ENCODE measurements around the gene ALOX15. TPM values are rescaled to one million over a fixed set of nuclear protein-coding genes. Genes with fewer than 3 reads are reported as not detected.
"Not testable (repeated sequence)": the region's sequence is repeated elsewhere in the genome, so short reads cannot be mapped to it uniquely, and the experiment has no call there.

The ALOX15 gene
- total RNA-seq, result 1 to 10 TPM in 1 of 2 donors, under 1 TPM in 1; 0.15 to 4.8 TPM
- polyA plus RNA-seq (ENCODE audit: insufficient read length in 6 of 6), result 1 to 10 TPM; 2.8 to 4.6 (median 3.4) TPM
- long read RNA-seq, donor 1, partial matches to known transcripts, result 0 of 3 reads
- long read RNA-seq, donor 1, other reads (novel, unspliced or antisense), result 0 of 3 reads
- long read RNA-seq, donor 2, result 0 reads
- long read RNA-seq, donor 3, result 0 reads
- long read RNA-seq, donor 4, result 0 reads
- long read RNA-seq, donor 5, result 0 reads
- long read RNA-seq, donor 6, result 0 reads
- long read RNA-seq, donor 7, result 0 reads
- long read RNA-seq, donor 8, partial matches to known transcripts, result 0 of 1 reads
- long read RNA-seq, donor 8, other reads (novel, unspliced or antisense), result 0 of 1 reads
- long read RNA-seq, donor 9, result 0 reads
- long read RNA-seq, donor 10, partial matches to known transcripts, result 0 of 2 reads
- long read RNA-seq, donor 10, other reads (novel, unspliced or antisense), result 0 of 2 reads
- long read RNA-seq, donor 11, result 0 reads
- long read RNA-seq, donor 12, partial matches to known transcripts, result 0 of 3 reads
- long read RNA-seq, donor 12, other reads (novel, unspliced or antisense), result 0 of 3 reads

DNA sequence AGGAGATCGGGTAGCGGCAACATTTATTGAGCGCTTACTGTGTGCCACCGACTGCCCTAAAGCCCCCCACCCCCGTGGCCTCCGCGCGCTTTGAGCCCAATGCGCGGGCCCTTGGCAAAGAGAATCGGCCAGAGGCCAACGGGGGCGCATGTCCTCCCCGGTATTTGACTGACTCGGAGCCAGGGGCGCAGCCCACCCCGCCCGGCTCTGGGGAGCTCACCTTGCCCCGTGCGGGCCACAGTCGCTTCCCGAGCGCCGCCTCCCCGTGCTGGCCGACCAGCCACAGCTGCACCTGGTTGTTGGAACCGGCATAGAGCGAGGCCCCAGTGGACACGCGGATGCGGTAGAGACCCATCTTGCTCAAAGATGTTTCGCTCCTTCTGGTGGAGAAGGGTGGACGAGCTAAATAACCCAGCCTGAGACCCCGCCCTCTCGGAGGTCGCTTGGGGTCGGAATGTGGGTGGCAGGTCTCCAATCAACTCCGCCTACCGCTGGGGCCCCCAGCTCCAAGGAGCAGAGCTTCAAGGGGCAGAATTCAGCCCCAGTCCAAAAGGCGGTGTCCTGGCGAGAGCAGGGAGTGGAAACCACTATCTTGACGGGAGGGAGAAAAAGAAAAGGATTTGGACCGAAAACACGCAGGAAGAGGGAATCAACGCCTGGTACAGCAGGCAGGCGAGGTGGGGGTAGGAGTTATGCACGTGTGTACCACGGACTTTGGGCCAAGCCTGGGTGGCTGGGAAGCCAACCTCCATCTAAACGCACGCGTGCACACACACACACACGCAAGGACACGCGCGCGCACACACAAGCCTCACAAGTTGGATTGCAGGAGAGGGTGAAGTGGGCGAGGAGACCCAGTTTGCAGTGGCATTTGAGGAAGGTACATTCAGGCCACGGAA lies at the start of gene ALOX15:
Gene ALOX15 (minus strand): TSS at position 382 of the 899 bp plus-strand sequence. CDS start 27 bp downstream, at position 355.
- ATAC-seq (no peak), DNase-seq (peak in 1 of 4 donors; percentile 79)

DNA sequence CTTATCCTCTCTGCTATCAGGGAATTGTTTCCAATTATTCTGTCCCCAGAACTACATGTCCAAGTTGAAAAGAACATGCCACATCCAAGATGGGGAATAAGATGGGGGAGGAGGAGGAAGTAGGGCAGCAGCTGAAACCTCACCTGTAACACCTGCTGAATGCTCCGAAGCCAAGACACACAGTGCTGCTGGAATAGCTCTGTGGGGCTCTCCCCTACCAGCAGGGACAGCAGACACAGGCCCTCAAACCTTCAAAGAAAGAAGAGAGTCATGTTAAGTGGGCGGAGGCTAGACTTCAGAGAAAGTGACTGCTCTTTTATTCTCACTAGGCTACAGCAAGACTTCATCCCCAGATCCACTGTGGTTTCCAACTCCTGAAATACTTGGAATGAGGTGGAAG lies 49.3 kb upstream of the ALOX15 start:
- Histone ChIP-seq H3K9me3 (no peaks in the 10 kb centered on the region), H3K27me3 (no peaks in the 10 kb centered on the region), H3K4me1 (peaks cover 0 to 5% of the 10 kb centered on the region in 2 donors), H3K27ac (no peak overlapping the region), H3K36me3 (peaks cover 0 to 32% of the 10 kb centered on the region in 2 donors), H3K4me3 (no peak overlapping the region)
- intact Hi-C loops (cut with DNase I), result no loop called here
- no peak for DNase-seq
- no peak for ATAC-seq
- TF ChIP-seq, protein P1, sequence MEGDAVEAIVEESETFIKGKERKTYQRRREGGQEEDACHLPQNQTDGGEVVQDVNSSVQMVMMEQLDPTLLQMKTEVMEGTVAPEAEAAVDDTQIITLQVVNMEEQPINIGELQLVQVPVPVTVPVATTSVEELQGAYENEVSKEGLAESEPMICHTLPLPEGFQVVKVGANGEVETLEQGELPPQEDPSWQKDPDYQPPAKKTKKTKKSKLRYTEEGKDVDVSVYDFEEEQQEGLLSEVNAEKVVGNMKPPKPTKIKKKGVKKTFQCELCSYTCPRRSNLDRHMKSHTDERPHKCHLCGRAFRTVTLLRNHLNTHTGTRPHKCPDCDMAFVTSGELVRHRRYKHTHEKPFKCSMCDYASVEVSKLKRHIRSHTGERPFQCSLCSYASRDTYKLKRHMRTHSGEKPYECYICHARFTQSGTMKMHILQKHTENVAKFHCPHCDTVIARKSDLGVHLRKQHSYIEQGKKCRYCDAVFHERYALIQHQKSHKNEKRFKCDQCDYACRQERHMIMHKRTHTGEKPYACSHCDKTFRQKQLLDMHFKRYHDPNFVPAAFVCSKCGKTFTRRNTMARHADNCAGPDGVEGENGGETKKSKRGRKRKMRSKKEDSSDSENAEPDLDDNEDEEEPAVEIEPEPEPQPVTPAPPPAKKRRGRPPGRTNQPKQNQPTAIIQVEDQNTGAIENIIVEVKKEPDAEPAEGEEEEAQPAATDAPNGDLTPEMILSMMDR (IDR thresholded peaks at IDR 0.05), result no peak

More for the DNA sequence above, at the start of gene ALOX15:
- H3K4me3 ChIP-seq, result no peak within 1 kb of the TSS
- intact Hi-C loops (cut with DNase I), result no loop called here
- no peak within 1 kb of the TSS for H3K27ac ChIP-seq
- peaks cover 26 to 88% of the 10 kb centered on the region in 2 donors for H3K27me3 ChIP-seq
- H3K9me3 ChIP-seq, result no peaks in the 10 kb centered on the region
- no peaks in the 10 kb centered on the region for H3K36me3 ChIP-seq
- peaks cover 0 to 16% of the 10 kb centered on the region in 2 donors for H3K4me1 ChIP-seq
- TF ChIP-seq, protein P1 (IDR thresholded peaks at IDR 0.05), result no peak

- not testable (repeated sequence) for ATAC-seq, DNase-seq
Measured at GRCh38 chr17:4689872-4690271, 48.4 kb upstream of the ALOX15 start.

DNA sequence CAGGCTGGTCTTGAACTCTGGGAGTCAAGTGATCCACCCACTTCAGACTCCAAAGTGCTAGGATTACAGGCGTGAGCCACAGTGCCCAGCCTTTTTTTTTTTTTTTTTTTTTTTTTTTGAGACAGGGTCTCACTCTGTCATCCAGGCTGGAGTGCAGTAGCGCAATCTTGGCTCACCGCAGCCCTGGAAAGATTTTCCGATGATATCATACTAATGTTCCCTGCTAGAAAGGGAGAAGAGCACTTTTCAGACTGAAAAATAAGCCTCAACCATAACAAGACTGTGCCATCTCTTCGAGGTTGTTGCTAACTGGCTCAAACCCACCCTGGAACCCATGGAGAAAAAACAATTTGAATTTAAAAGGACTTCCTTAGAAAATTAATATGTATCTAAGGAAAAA lies 42.3 kb upstream of the ALOX15 start:
- H3K27me3 ChIP-seq; H3K4me3 ChIP-seq; DNase-seq; H3K9me3 ChIP-seq; H3K4me1 ChIP-seq; intact Hi-C loops (cut with DNase I); H3K27ac ChIP-seq: not testable (repeated sequence)
- peaks cover 3 to 47% of the 10 kb centered on the region in 2 donors for H3K36me3 ChIP-seq
- peak; percentile 43 for ATAC-seq

More at GRCh38 chr17:4689872-4690271, 48.4 kb upstream of the ALOX15 start:
- H3K27ac ChIP-seq; H3K27me3 ChIP-seq; H3K4me3 ChIP-seq; intact Hi-C loops (cut with DNase I); H3K9me3 ChIP-seq; H3K4me1 ChIP-seq: not testable (repeated sequence)
- peaks cover 0 to 32% of the 10 kb centered on the region in 2 donors for H3K36me3 ChIP-seq

- H3K36me3 ChIP-seq, result peaks cover 3 to 69% of the 10 kb centered on the region in 2 donors
- H3K4me3 ChIP-seq, result no peak overlapping the region
- ATAC-seq (peak; percentile 45), DNase-seq (peak in 1 of 4 donors; percentile 51)
- H3K27me3 ChIP-seq, result no peaks in the 10 kb centered on the region
- TF ChIP-seq, protein P1 (IDR thresholded peaks at IDR 0.05), result no peak
- H3K9me3 ChIP-seq, result no peaks in the 10 kb centered on the region
- intact Hi-C loops (cut with DNase I), result no loop called here
- H3K4me1 ChIP-seq, result peaks cover 13 to 14% of the 10 kb centered on the region in 2 donors
- H3K27ac ChIP-seq, result no peak overlapping the region
Measured at GRCh38 chr17:4679658-4680057, 38.2 kb upstream of the ALOX15 start.
